Large intestine (tissue), 3 donors: ENCODE measurements around the gene CSTF2T. TPM values are rescaled to one million over a fixed set of nuclear protein-coding genes. Genes with fewer than 3 reads are reported as not detected.

Experiments used
- DNase-seq, 2 donors: peaks; one replicate each; pipeline versions ENCODE4 v3.0.0 to v3.0.0-alpha.2; 2013
- H3K27ac ChIP-seq: one replicate; pipeline ENCODE4 v1.5.1; 2013; ENCODE audit warnings: low read length
- H3K27me3 ChIP-seq: 2 replicates; pipeline ENCODE4 v1.6.1; 2013; ENCODE audit warnings: low read length; ENCODE audit not compliant: control insufficient read depth, insufficient read depth
- H3K36me3 ChIP-seq: 2 replicates; pipeline ENCODE4 v1.6.1; 2013; ENCODE audit warnings: low read length; ENCODE audit not compliant: control insufficient read depth, insufficient read depth
- H3K4me1 ChIP-seq: one replicate; pipeline ENCODE4 v1.6.1; 2013; ENCODE audit warnings: low read length; ENCODE audit not compliant: control insufficient read depth, insufficient read depth
- H3K4me3 ChIP-seq: one replicate; pipeline ENCODE4 v1.5.1; 2013; ENCODE audit warnings: low read length
- H3K9me3 ChIP-seq: one replicate; pipeline ENCODE4 v1.6.1; 2013; ENCODE audit warnings: mild to moderate bottlenecking, low read depth, low read length, moderate library complexity; ENCODE audit not compliant: control insufficient read depth
- WGBS: methylation state at CpG from one replicate; pipeline ENCODE4 v1.1.5; 2013; ENCODE audit warnings: low lambda C conversion rate; ENCODE audit not compliant: insufficient coverage; 5-methylcytosine and 5-hydroxymethylcytosine counted together
- polyA plus RNA-seq: library from polyadenylated mRNA; unstranded; fragments of 120-200 nt; gene quantifications from one replicate; pipeline ENCODE4 v1.2.1, GENCODE V29; 2013

The CSTF2T gene
- polyA plus RNA-seq, 1 donor: 24.4 TPM

DNA sequence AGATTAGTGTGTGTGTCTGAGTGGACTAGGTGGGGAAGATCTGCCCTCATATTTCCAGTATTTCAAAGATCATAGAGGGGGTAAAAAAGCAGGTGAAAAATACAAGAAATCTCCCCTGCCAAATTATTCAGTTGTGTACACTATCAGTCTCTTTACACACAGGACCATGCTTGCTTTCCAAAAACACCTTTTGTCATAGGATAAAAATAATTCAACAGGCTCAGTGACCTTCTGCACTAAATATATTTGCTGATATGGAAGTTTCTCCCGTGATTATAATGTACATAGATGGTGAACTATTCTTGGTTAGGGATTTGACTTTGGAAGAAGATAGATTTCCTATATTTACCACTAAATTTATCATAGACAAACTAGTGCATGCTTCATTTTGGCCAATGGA lies 24.6 kb upstream of the CSTF2T start:
- Histone ChIP-seq H3K4me3 (no peak overlapping the region), H3K4me1 (no peaks in the 10 kb centered on the region), H3K27ac (no peak overlapping the region), H3K9me3 (no peaks in the 10 kb centered on the region), H3K27me3 (no peaks in the 10 kb centered on the region), H3K36me3 (no peaks in the 10 kb centered on the region)
- peak in 1 of 2 donors; percentile 33 for DNase-seq
- WGBS: 0% methylated on average over 1 of the region's 1 CpG

DNA sequence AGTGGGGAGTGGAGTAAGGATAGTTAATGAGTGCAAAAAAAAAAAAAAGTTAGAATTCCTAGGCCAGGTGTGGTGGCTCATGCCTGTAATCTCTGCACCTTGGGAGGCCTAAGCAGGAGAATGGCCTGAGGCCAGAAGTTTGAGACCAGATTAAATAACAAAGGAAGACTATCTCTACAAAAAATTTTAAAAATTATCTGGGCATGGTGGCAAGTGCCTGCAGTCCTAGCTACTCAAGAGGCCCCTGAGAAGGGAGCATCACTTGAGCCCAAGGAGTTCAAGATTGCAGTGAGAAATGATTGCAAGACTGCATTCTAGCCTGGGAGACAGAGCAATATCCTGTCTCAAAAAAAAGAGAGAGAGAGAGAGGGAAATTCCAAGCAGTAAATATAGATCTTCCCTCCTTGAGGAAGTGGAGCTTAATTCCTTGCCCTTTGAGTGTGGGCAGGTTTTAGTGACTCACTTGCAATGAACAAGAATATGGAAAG lies 19.5 kb upstream of the CSTF2T start:
- DNase-seq: peak in 1 of 2 donors; percentile 63
- H3K9me3 ChIP-seq: no peaks in the 10 kb centered on the region
- H3K27ac ChIP-seq: peak overlapping the region; percentile 32

DNA sequence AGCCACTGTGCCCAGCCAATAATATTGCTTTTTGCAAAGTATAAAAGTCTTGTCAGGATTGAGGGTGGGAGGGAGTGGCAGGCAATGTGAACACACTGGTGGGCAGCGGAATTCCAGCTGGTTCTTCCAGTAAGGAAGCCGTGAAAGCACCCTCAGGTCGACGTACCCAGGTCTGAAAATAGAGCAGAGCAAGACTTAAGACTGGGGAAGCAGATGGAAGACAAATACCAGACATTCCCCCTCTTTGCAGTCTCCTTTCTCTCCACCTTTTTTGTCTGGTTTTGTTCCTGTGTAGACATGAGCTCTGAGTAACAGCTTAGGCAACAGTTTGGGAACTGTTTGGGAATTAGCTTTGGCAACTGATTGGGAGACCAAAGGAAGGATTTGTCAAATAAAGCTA lies 17.6 kb upstream of the CSTF2T start:
- DNase-seq: no peak
- H3K4me1 ChIP-seq: no peaks in the 10 kb centered on the region
- H3K4me3 ChIP-seq: no peak overlapping the region
- no peak overlapping the region for H3K27ac ChIP-seq
- no CpG with 5 or more reads among the region's 4 CpGs for WGBS
- no peaks in the 10 kb centered on the region for H3K36me3 ChIP-seq
- H3K9me3 ChIP-seq: no peaks in the 10 kb centered on the region
- H3K27me3 ChIP-seq: no peaks in the 10 kb centered on the region

More for the DNA sequence above, 19.5 kb upstream of the CSTF2T start:
- H3K4me1 ChIP-seq: no peaks in the 10 kb centered on the region
- no peak overlapping the region for H3K4me3 ChIP-seq
- H3K27me3 ChIP-seq: no peaks in the 10 kb centered on the region
- no peaks in the 10 kb centered on the region for H3K36me3 ChIP-seq

DNA sequence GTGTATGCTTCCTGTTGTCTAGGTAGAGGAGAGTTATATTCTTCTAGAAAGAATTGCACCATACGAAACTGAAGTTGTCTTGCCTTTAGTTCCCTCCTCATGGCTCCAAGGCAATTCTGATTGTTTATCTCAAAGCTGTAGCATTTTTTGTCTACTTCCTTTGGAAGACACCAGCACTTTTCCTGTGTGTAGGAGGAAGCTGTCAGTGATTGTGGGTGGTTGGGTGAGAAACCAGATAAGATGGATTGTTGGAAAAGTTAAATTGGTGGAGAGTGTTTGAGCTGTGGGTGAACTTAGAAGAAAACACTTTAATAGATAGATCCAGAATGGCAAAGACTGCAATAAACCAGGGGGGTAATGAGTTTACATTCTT lies 12.1 kb upstream of the CSTF2T start:
- DNase-seq: no peak
- no peaks in the 10 kb centered on the region for H3K9me3 ChIP-seq
- no peaks in the 10 kb centered on the region for H3K4me1 ChIP-seq
- no peak overlapping the region for H3K27ac ChIP-seq
- no CpG with 5 or more reads among the region's 1 CpG for WGBS
- H3K4me3 ChIP-seq: no peak overlapping the region
- H3K36me3 ChIP-seq: no peaks in the 10 kb centered on the region
- no peaks in the 10 kb centered on the region for H3K27me3 ChIP-seq

DNA sequence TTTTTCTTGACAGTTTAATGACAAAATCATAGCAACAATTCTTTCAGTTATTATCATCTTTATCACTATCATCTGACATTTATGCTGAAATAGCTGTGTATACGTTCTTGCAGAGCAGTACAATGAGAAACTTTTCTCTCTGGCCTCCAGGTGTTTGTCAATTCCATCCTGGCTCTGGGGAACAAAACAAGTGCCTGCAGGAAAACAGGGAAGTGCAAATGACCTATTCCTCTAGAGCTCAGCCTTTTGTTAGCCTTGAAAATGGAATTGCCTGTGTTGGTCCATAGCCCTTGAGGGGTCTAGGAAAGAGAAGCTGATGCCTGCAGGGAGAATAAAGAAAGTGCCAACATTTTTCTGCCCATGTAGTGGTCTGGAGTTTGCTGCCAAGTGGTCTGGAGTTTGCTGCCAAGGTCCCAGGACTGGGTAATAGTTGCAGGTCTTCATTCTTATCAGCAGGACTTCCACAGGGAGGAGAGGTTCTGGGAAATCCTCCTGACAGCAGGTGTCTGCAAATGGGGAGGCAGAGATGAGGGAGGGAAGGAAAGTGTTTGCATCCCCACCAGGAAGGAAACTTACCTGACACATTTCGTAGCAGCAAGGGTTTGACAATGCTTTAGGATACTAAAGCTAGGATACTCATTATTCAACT lies 10.1 kb upstream of the CSTF2T start:
- no peak for DNase-seq
- Histone ChIP-seq H3K9me3 (no peaks in the 10 kb centered on the region), H3K27me3 (no peaks in the 10 kb centered on the region), H3K4me1 (no peaks in the 10 kb centered on the region), H3K4me3 (no peak overlapping the region), H3K36me3 (no peaks in the 10 kb centered on the region), H3K27ac (no peak overlapping the region)
- WGBS: 86% methylated on average over 1 of the region's 2 CpGs

DNA sequence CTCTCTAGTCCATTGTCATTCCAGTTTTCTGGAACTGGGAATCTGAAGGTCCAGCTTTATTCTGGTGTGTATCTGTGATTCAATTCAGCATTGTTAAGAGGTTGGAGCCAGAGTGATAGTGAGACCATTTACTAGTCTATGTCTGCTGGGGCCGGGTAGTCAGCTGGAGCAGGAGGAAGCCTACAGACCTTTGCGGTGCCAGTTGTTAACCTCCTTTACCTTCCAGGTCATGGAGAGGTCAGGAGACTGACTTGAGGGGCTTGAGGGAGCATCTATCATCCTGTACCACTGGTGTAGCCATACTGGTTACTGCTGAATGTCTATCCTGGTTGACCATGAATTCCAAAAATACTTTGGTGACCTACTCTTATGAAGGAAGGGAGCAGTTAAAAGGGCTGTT lies 9.2 kb upstream of the CSTF2T start:
- no peak overlapping the region for H3K27ac ChIP-seq
- no peaks in the 10 kb centered on the region for H3K27me3 ChIP-seq
- DNase-seq: no peak
- no peaks in the 10 kb centered on the region for H3K9me3 ChIP-seq
- H3K36me3 ChIP-seq: no peaks in the 10 kb centered on the region
- no peak overlapping the region for H3K4me3 ChIP-seq
- no CpG with 5 or more reads among the region's 2 CpGs for WGBS
- H3K4me1 ChIP-seq: no peaks in the 10 kb centered on the region

DNA sequence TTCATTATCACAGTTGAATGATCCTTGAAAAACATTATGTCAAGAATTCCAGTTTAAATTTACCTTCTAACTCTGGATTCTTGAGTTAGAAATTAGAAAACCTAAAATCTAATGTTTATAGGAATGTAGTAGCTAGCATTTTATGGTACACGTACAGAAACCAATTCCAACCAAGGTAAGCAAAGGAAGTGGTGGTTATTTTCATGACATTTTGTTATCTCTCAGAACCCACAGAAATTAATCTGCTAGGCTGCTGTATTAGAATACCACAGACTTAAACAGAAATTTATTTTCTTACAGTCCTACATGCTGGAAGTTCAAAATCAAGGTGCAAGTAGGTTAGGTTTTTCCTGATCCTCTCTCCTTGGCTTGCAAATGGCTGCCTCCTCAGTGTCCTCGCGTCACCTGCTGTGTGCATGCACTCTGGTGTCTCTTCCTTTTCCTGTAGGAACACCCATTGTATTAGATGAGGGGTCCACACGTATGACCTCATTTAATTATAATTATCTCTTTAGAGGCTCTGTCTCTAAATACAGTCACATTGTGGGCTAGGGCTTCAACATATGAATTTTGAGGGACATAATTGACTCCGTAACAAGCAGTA lies 8.5 kb upstream of the CSTF2T start:
- H3K4me3 ChIP-seq: no peak overlapping the region
- no peak for DNase-seq

DNA sequence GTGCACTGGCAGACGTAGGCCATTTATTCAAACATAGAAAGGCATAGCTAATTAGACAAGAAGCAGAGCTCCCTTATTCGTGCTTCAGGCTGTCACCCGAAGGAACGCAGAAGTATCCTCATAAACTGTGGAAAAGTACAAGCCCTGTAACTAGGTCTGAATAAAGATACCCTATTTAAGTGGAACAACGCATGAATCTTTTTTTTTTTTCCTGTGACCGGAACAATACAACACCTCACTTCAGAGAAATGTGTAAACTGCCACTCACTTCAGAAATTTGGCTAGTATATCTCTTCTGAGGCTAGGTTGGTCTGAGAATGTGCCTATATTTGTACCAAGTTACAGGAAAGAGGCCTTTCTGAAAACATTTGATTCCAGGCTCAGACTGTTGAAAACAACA lies 8.0 kb upstream of the CSTF2T start:
- no CpG with 5 or more reads among the region's 6 CpGs for WGBS
- Histone ChIP-seq H3K9me3 (no peaks in the 10 kb centered on the region), H3K4me3 (no peak overlapping the region), H3K27ac (no peak overlapping the region), H3K27me3 (no peaks in the 10 kb centered on the region), H3K4me1 (no peaks in the 10 kb centered on the region), H3K36me3 (no peaks in the 10 kb centered on the region)
- no peak for DNase-seq

More for the DNA sequence above, 8.5 kb upstream of the CSTF2T start:
- 100% methylated on average over 1 of the region's 5 CpGs for WGBS
- no peak overlapping the region for H3K27ac ChIP-seq
- no peaks in the 10 kb centered on the region for H3K9me3 ChIP-seq
- no peaks in the 10 kb centered on the region for H3K36me3 ChIP-seq
- no peaks in the 10 kb centered on the region for H3K4me1 ChIP-seq
- no peaks in the 10 kb centered on the region for H3K27me3 ChIP-seq

DNA sequence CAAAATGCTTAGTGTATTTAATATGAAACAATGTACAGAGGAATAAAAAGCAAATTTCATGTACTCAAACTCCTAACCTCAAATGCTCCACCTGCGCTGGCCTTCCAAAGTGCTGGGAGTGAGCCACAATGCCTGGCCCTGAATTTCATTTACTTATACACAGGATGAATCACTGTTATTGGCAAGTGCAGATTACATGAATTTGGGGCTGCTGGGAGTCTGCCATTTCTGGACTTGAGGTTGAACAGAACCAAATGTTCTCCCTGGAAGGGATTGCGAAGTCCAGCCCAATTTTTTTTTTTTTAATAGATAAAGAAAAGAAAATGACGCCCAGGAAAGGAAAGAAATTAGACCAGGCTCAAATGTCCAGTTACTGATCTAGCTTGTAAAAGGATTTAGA lies 6.8 kb upstream of the CSTF2T start:
- no peaks in the 10 kb centered on the region for H3K36me3 ChIP-seq
- H3K4me1 ChIP-seq: no peaks in the 10 kb centered on the region
- no peak overlapping the region for H3K27ac ChIP-seq
- WGBS: 52% methylated on average over 2 of the region's 3 CpGs
- DNase-seq: no peak
- no peak overlapping the region for H3K4me3 ChIP-seq
- no peaks in the 10 kb centered on the region for H3K27me3 ChIP-seq
- no peaks in the 10 kb centered on the region for H3K9me3 ChIP-seq

DNA sequence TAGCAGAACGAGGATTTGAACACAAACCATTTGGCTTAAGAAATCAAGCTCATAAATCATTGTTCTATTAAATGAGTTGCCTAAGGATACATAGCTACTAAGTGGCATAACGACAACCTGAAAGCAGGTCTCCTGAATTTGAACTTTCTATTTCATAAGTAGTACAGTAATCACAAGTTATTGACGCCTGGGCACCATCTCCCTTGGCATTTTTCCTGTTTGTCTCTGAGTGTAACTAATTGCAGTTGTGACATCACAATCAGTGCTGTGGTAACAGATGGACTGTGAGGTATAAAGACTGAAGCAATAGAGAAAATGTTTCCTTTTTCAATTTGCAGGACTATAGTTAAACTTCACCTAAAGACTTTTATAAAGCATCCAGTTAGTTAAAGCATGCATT lies 6.4 kb upstream of the CSTF2T start:
- WGBS: no CpG with 5 or more reads among the region's 3 CpGs

More for the DNA sequence above, 6.4 kb upstream of the CSTF2T start:
- no peaks in the 10 kb centered on the region for H3K4me1 ChIP-seq
- DNase-seq: no peak
- H3K27ac ChIP-seq: no peak overlapping the region
- H3K9me3 ChIP-seq: no peaks in the 10 kb centered on the region
- H3K36me3 ChIP-seq: no peaks in the 10 kb centered on the region
- no peaks in the 10 kb centered on the region for H3K27me3 ChIP-seq
- no peak overlapping the region for H3K4me3 ChIP-seq
